Panc1 (cell line): ENCODE data around the gene NFKBIZ.

Experiments used
- POLR2AphosphoS5 ChIP-seq: IDR thresholded peaks from 2 replicates; pipeline ENCODE4 v1.6.1; 2012; ENCODE audit warnings: mild to moderate bottlenecking, low read depth, low read length, moderate library complexity
- TF ChIP-seq, protein P1 (sequence below): fragments of 450-650 bp; IDR thresholded peaks from 2 replicates; pipeline ENCODE4 v1.5.1; 2017; ENCODE audit warnings: mild to moderate bottlenecking

DNA sequence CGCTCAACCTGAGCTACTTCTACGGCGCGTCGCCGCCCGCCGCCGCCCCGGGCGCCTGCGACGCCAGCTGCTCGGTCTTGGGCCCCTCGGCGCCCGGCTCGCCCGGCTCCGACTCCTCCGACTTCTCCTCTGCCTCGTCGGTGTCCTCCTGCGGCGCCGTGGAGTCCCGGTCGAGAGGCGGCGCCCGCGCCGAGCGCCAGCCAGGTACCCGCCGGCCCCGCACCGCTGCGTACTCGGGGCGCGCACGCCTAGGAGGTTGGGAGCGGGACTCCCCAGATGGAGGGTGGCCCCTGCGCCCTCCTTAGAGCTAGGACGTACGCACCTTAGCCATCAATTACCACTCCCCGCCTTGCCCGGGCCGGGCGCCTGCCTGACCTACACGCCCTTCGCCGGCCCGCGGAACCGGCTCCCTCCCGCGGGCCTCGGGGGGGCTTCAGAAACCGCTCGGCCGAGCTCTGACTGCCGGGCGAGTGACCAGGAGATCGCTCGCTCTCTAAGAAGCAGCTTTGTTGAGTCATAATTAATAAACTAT, 466 bp downstream of the NFKBIZ start:
- no peak for TF ChIP-seq POLR2AphosphoS5
- TF ChIP-seq, protein P1, sequence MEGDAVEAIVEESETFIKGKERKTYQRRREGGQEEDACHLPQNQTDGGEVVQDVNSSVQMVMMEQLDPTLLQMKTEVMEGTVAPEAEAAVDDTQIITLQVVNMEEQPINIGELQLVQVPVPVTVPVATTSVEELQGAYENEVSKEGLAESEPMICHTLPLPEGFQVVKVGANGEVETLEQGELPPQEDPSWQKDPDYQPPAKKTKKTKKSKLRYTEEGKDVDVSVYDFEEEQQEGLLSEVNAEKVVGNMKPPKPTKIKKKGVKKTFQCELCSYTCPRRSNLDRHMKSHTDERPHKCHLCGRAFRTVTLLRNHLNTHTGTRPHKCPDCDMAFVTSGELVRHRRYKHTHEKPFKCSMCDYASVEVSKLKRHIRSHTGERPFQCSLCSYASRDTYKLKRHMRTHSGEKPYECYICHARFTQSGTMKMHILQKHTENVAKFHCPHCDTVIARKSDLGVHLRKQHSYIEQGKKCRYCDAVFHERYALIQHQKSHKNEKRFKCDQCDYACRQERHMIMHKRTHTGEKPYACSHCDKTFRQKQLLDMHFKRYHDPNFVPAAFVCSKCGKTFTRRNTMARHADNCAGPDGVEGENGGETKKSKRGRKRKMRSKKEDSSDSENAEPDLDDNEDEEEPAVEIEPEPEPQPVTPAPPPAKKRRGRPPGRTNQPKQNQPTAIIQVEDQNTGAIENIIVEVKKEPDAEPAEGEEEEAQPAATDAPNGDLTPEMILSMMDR: peak; percentile 38
